ENCODE measurements around the gene CAPN3.

GRCh38 chr15:42448281-42448680, 89.0 kb downstream of the CAPN3 start:
- no peak for TF ChIP-seq CTCF (IDR thresholded peaks at IDR 0.05)
- TF ChIP-seq POLR2A (IDR thresholded peaks at IDR 0.05), result no peak
